ENCODE results near the gene GALNT2.

The GALNT2 gene

DNA sequence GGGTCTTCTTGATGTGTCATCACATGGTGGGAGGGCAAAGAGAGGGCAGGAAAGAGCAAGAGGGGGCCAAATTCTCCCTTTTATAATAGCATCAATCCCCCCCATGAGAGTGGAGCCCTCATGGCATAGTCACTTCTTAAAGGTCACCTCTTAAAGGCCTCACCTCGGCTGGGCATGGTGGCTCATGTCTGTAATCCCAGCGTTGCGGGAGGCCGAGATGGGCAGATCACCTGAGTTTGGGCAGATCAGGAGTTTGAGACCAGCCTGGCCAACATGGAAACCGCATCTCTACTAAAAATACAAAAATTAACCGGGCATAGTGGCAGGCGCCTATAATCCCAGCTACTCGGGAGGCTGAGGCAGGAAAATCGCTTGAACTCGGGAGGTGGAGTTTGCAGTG lies 189.0 kb downstream of the GALNT2 start:
- no peak for TF ChIP-seq REST (IDR thresholded peaks at IDR 0.05; ENCODE audit: insufficient read depth in 1 of 2, low read depth in 2 of 2, low read length in 2 of 2)
- no peak for TF ChIP-seq POLR2AphosphoS5 (IDR thresholded peaks at IDR 0.05; ENCODE audit: low read depth, low read length)
- no peak for TF ChIP-seq SIN3A (IDR thresholded peaks at IDR 0.05; ENCODE audit: borderline replicate concordance, insufficient read depth, low read length)
- no peak for TF ChIP-seq TAF1 (IDR thresholded peaks at IDR 0.05; ENCODE audit: borderline replicate concordance, insufficient read depth, low read length)
- no peak for TF ChIP-seq FOXP2 (optimal IDR thresholded peaks at IDR 0.05; ENCODE audit: borderline replicate concordance, extremely low read depth, extremely low read length, insufficient read depth)

DNA sequence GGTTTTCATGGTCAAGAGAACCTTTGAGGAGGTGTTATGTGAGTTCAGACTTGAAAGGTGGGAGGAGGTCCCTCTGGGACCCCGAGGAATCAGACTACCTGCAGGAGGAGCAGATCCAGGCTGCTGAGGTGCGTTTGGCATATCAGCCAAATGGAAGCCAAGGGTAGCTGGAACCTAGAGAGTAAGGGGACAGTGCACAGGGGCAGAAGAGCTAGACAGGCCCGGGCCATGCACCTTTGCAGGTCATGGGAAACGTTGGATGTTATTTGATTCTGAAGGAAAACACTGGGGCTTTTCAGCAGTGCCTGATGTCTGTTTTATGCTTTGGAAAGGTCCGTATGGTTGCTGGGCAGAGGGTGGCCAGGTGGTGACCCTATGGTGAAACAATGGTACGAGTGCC lies 189.9 kb downstream of the GALNT2 start:
- TF ChIP-seq TAF1 (IDR thresholded peaks at IDR 0.05; ENCODE audit: borderline replicate concordance, insufficient read depth, low read length) (no peak), SIN3A (IDR thresholded peaks at IDR 0.05; ENCODE audit: borderline replicate concordance, insufficient read depth, low read length) (no peak), FOXP2 (optimal IDR thresholded peaks at IDR 0.05; ENCODE audit: borderline replicate concordance, extremely low read depth, extremely low read length, insufficient read depth) (no peak)

DNA sequence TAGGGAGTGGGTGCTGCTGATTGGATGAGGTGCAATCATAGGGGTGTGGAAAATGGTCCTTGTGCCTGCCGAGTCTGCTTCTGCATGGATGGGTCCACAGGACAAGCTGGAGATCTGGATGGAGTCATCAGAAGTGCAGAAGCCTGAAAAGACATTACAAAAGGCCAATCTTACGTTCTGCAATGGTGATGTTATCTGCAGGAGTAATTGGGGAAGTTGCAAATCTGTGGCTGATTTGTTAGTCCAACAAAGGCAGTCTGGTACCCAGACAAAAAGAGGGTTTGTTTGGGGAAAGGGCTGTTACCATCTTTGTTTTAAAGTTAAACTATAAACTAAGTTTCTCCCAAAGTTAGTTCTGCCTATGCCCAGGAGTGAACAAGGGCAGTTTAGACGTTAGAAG lies 192.6 kb downstream of the GALNT2 start:
- no peak for TF ChIP-seq REST (IDR thresholded peaks at IDR 0.05; ENCODE audit: insufficient read depth in 1 of 2, low read depth in 2 of 2, low read length in 2 of 2)
- TF ChIP-seq POLR2AphosphoS5 (IDR thresholded peaks at IDR 0.05; ENCODE audit: low read depth, low read length): no peak
- no peak for TF ChIP-seq TAF1 (IDR thresholded peaks at IDR 0.05; ENCODE audit: borderline replicate concordance, insufficient read depth, low read length)
- TF ChIP-seq SIN3A (IDR thresholded peaks at IDR 0.05; ENCODE audit: borderline replicate concordance, insufficient read depth, low read length): no peak
- TF ChIP-seq FOXP2 (optimal IDR thresholded peaks at IDR 0.05; ENCODE audit: borderline replicate concordance, extremely low read depth, extremely low read length, insufficient read depth): no peak

DNA sequence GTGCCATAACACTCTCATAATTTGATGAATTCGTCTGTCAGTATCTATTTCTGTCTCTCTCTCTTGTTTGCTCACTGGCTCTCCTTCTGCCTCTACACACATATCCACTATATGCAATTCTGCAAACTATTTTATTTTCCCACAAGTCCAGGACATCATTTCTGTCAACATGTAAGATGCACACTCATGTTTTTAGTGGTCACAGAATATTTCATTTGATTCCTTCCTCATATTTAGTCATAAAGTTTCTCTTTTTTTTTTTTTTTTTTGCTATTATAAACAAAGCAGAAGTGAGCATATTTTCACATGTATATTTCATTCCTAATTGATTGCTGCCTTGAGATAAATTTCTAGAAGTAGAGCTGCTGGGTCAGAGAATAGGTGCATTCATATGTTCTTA lies 193.8 kb downstream of the GALNT2 start:
- TF ChIP-seq SIN3A (IDR thresholded peaks at IDR 0.05; ENCODE audit: borderline replicate concordance, insufficient read depth, low read length): no peak
- TF ChIP-seq REST (IDR thresholded peaks at IDR 0.05; ENCODE audit: insufficient read depth in 1 of 2, low read depth in 2 of 2, low read length in 2 of 2): no peak
- no peak for TF ChIP-seq TAF1 (IDR thresholded peaks at IDR 0.05; ENCODE audit: borderline replicate concordance, insufficient read depth, low read length)
- TF ChIP-seq FOXP2 (optimal IDR thresholded peaks at IDR 0.05; ENCODE audit: borderline replicate concordance, extremely low read depth, extremely low read length, insufficient read depth): no peak
- TF ChIP-seq POLR2AphosphoS5 (IDR thresholded peaks at IDR 0.05; ENCODE audit: low read depth, low read length): no peak

DNA sequence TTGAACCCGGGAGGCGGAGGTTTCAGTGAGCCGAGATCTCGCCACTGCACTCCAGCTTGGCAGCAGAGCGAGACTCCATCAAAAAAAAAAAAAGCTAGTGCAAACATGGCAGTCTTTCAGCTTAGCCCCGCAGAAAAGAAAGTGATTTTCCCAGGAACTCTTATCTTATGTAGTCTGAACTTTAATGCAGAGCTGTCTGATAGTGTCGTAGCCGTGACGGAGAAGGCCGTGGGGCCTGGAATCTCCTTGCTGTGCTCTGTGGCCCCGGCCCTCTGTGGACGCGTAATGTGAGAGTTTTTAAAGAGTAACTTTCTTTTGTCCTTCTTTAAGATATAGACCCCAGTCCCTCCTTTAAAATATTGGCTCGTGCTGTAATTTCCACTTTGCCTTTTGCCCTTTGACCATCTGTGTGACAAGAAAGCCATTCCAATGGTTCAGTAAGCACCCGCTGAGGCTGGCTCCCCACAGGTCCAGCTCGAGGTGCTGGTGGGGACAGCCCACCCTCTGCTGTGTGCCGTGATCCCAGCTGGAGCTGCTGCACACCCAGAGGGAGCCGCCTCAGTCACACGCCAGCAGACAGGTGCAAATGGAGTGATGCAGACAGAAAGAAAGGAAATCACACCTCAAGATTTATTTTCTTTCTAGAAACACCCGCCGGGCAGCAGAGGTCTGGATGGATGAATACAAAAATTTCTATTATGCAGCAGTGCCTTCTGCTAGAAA lies 195.1 kb downstream of the GALNT2 start:
- no peak for TF ChIP-seq TAF1 (IDR thresholded peaks at IDR 0.05; ENCODE audit: borderline replicate concordance, insufficient read depth, low read length)
- TF ChIP-seq SIN3A (IDR thresholded peaks at IDR 0.05; ENCODE audit: borderline replicate concordance, insufficient read depth, low read length): no peak
- no peak for TF ChIP-seq FOXP2 (optimal IDR thresholded peaks at IDR 0.05; ENCODE audit: borderline replicate concordance, extremely low read depth, extremely low read length, insufficient read depth)
- no peak for TF ChIP-seq POLR2AphosphoS5 (IDR thresholded peaks at IDR 0.05; ENCODE audit: low read depth, low read length)
- no peak for TF ChIP-seq REST (IDR thresholded peaks at IDR 0.05; ENCODE audit: insufficient read depth in 1 of 2, low read depth in 2 of 2, low read length in 2 of 2)
